Activated CD8-positive, alpha-beta T cell treated with anti-CD3 and anti-CD28 coated beads, Interleukin-2, amount 10 ng/mL, durations not matched to agents 7 days and 5 days (primary cell): ENCODE results near the gene PDCD5. TPM values are rescaled to one million over a fixed set of nuclear protein-coding genes. Genes with fewer than 3 reads are reported as not detected.
A peak's percentile ranks its signal among the peaks of the same experiment; 100 is the strongest.
"Not testable (repeated sequence)": the region's sequence is repeated elsewhere in the genome, so short reads cannot be mapped to it uniquely, and the experiment has no call there.

Experiments
- ATAC-seq: fragments of 150-1000 bp; cut with Tn5 transposase; one replicate; pipeline ENCODE4 v1.10.0; 2021; ENCODE audit warnings: moderate library complexity
- CTCF ChIA-PET: fragments of 350-600 bp; sonication (Branson Sonifier 250); formaldehyde crosslinking; loops from one replicate; lab custom pipeline; 2021; ENCODE audit warnings: antibody characterized with exemption; lab: Charles Lee
- POLR2A ChIA-PET: fragments of 350-600 bp; sonication (Branson Sonifier 250); formaldehyde crosslinking; loops from one replicate; lab custom pipeline; 2021; ENCODE audit warnings: antibody characterized with exemption; lab: Charles Lee
- DNase-seq: peaks from one replicate; pipeline ENCODE4 v3.0.0-alpha.2; 2020
- H3K27ac Mint-ChIP-seq: one replicate; pipeline ENCODE4 v1.8.0; 2021; ENCODE audit warnings: mild to moderate bottlenecking, mixed read lengths
- H3K27me3 Mint-ChIP-seq: one replicate; pipeline ENCODE4 v1.8.0; 2021; ENCODE audit warnings: low read depth, mixed read lengths
- H3K36me3 Mint-ChIP-seq: one replicate; pipeline ENCODE4 v1.8.0; 2021; ENCODE audit warnings: low read depth, mixed read lengths
- H3K4me1 Mint-ChIP-seq: one replicate; pipeline ENCODE4 v1.8.0; 2021; ENCODE audit warnings: low read depth, mixed read lengths
- H3K4me3 Mint-ChIP-seq: one replicate; pipeline ENCODE4 v1.8.0; 2021; ENCODE audit warnings: mild to moderate bottlenecking, mixed read lengths
- H3K9me3 Mint-ChIP-seq: one replicate; pipeline ENCODE4 v1.8.0; 2022; ENCODE audit warnings: mixed read lengths; ENCODE audit not compliant: insufficient read depth
- total RNA-seq, 2 experiments: library from RNA; stranded (reverse); gene quantifications; one replicate each; pipeline ENCODE4 v1.2.3, GENCODE V29; 2021

The PDCD5 gene
- total RNA-seq: 100 to 1,000 TPM; 147 to 159 TPM

- H3K9me3 Mint-ChIP-seq: no peaks in the 10 kb centered on the region
- peaks cover 23% of the 10 kb centered on the region for H3K36me3 Mint-ChIP-seq
- DNase-seq (peak; percentile 97), ATAC-seq (peak; percentile 92)
- peak within 1 kb of the TSS; percentile 89 for H3K4me3 Mint-ChIP-seq
- ChIA-PET CTCF (interaction anchor here (0.9 to 1.5 kb wide), 3 partner anchors 19 to 596 kb away, joined by 3 to 4 read pairs (median 4); partner anchors contain the start of gene ZNF507), POLR2A (interaction anchor here (0.8 to 1.4 kb wide), 2 partner anchors 176 to 391 kb away, joined by 3 to 4 read pairs; partner anchors contain the start of genes CEP89, DPY19L3 and FAAP24)
- peaks cover 38% of the 10 kb centered on the region for H3K4me1 Mint-ChIP-seq
- peak within 1 kb of the TSS; percentile 85 for H3K27ac Mint-ChIP-seq
- peaks cover 9% of the 10 kb centered on the region for H3K27me3 Mint-ChIP-seq
Observed at GRCh38 chr19:32580901-32581704, at the start of gene PDCD5. Gene PDCD5, plus strand, starts transcription at chr19:32581190. Its CDS starts 72 bp downstream, at chr19:32581262.

DNA sequence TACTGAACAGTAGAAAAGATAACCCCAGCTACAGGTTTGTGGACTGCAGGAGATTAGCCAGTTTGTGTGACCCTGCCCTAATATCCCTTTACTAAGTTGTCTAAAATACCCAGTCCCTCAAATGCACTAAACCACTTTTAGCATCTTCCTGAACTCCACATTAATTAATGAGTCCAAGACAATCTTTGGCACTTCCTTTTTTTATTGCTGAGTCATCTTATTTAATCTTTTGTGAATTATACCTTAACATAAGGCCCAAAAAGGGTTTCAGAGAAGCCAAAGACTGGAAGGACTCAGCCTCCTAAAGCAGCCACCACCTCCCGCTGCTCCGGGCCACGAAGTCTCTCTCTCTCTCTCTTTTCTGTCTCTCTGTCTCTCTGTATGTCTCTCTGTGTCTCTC lies 48.8 kb upstream of the PDCD5 start:
- ATAC-seq (no peak), DNase-seq (no peak)
- ChIA-PET POLR2A (no interaction called here), CTCF (no interaction called here)
- H3K27me3 Mint-ChIP-seq: no peaks in the 10 kb centered on the region
- no peak overlapping the region for H3K4me3 Mint-ChIP-seq
- H3K9me3 Mint-ChIP-seq: peaks cover 4% of the 10 kb centered on the region
- H3K27ac Mint-ChIP-seq: no peak overlapping the region
- no peaks in the 10 kb centered on the region for H3K4me1 Mint-ChIP-seq
- no peaks in the 10 kb centered on the region for H3K36me3 Mint-ChIP-seq

GRCh38 chr19:32537580-32537979 lies 43.4 kb upstream of the PDCD5 start:
- DNase-seq (no peak), ATAC-seq (no peak)
- POLR2A ChIA-PET: no interaction called here
- no peaks in the 10 kb centered on the region for H3K27me3 Mint-ChIP-seq
- CTCF ChIA-PET: no interaction called here
- H3K4me1 Mint-ChIP-seq: no peaks in the 10 kb centered on the region
- peaks cover 9% of the 10 kb centered on the region for H3K9me3 Mint-ChIP-seq
- H3K27ac Mint-ChIP-seq: no peak overlapping the region
- H3K4me3 Mint-ChIP-seq: no peak overlapping the region
- H3K36me3 Mint-ChIP-seq: no peaks in the 10 kb centered on the region

GRCh38 chr19:32539240-32539916 lies 41.6 kb upstream of the PDCD5 start:
- Mint-ChIP-seq H3K4me3 (no peak overlapping the region), H3K36me3 (no peaks in the 10 kb centered on the region), H3K9me3 (peaks cover 5% of the 10 kb centered on the region), H3K4me1 (no peaks in the 10 kb centered on the region), H3K27ac (no peak overlapping the region), H3K27me3 (no peaks in the 10 kb centered on the region)
- POLR2A ChIA-PET: no interaction called here
- DNase-seq (no peak), ATAC-seq (no peak)
- CTCF ChIA-PET: no interaction called here

GRCh38 chr19:32540621-32541020 lies 40.4 kb upstream of the PDCD5 start:
- ChIA-PET CTCF (no interaction called here), POLR2A (no interaction called here)
- Mint-ChIP-seq H3K4me3 (no peak overlapping the region), H3K4me1 (no peaks in the 10 kb centered on the region), H3K27me3 (no peaks in the 10 kb centered on the region), H3K27ac (no peak overlapping the region), H3K9me3 (peaks cover 5% of the 10 kb centered on the region), H3K36me3 (no peaks in the 10 kb centered on the region)
- DNase-seq: no peak
- ATAC-seq: no peak

GRCh38 chr19:32541376-32541775 lies 39.6 kb upstream of the PDCD5 start:
- H3K9me3 Mint-ChIP-seq, H3K36me3 Mint-ChIP-seq, H3K27me3 Mint-ChIP-seq, H3K27ac Mint-ChIP-seq, H3K4me3 Mint-ChIP-seq, DNase-seq, CTCF ChIA-PET, H3K4me1 Mint-ChIP-seq, POLR2A ChIA-PET, ATAC-seq: not testable (repeated sequence)

DNA sequence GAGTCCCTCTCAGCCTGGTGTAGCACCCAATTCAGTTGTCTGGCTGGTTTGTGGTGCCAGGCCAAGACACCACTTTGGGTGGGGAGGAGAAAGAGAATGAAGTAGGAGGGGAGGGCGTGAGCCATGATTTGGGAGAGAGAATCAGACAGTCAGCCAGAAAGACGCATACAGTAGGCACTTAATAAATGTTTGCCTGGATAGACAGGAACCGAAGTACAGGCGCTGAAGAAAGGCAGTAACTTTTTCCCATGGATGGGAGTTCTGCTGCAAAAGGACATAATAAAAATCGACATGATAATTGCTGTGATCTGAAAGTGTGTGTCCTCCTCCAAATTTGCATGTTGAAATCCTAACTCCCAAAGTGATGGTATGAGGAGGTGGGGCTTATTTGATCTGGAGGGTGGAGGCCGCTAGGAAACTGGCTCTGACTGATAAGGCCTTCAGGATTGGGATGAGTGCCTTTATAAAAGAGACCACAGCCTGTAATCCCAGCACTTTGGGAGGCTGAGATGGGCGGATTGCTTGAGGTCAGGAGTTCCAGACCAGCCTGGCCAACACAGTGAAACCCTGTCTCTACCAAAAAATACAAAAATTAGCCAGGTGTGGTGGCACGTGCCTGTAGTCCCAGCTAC lies 38.4 kb upstream of the PDCD5 start:
- no peak for DNase-seq
- CTCF ChIA-PET: no interaction called here
- H3K4me3 Mint-ChIP-seq: no peak overlapping the region
- no peaks in the 10 kb centered on the region for H3K4me1 Mint-ChIP-seq
- no peaks in the 10 kb centered on the region for H3K27me3 Mint-ChIP-seq
- POLR2A ChIA-PET: no interaction called here
- no peaks in the 10 kb centered on the region for H3K36me3 Mint-ChIP-seq
- ATAC-seq: no peak
- peaks cover 5% of the 10 kb centered on the region for H3K9me3 Mint-ChIP-seq
- H3K27ac Mint-ChIP-seq: no peak overlapping the region

GRCh38 chr19:32543115-32543900 lies 37.7 kb upstream of the PDCD5 start:
- DNase-seq (no peak), ATAC-seq (no peak)
- no peaks in the 10 kb centered on the region for H3K9me3 Mint-ChIP-seq
- ChIA-PET POLR2A (no interaction called here), CTCF (no interaction called here)
- H3K27me3 Mint-ChIP-seq: no peaks in the 10 kb centered on the region
- H3K27ac Mint-ChIP-seq: no peak overlapping the region
- H3K36me3 Mint-ChIP-seq: no peaks in the 10 kb centered on the region
- H3K4me3 Mint-ChIP-seq: no peak overlapping the region
- H3K4me1 Mint-ChIP-seq: no peaks in the 10 kb centered on the region

GRCh38 chr19:32544917-32545316 lies 36.1 kb upstream of the PDCD5 start:
- H3K4me1 Mint-ChIP-seq: no peaks in the 10 kb centered on the region
- no peaks in the 10 kb centered on the region for H3K27me3 Mint-ChIP-seq
- DNase-seq (no peak), ATAC-seq (no peak)
- no peak overlapping the region for H3K4me3 Mint-ChIP-seq
- H3K27ac Mint-ChIP-seq: no peak overlapping the region
- POLR2A ChIA-PET: no interaction called here
- no peaks in the 10 kb centered on the region for H3K36me3 Mint-ChIP-seq
- no peaks in the 10 kb centered on the region for H3K9me3 Mint-ChIP-seq
- CTCF ChIA-PET: no interaction called here

GRCh38 chr19:32550666-32551065 lies 30.3 kb upstream of the PDCD5 start:
- Mint-ChIP-seq H3K9me3 (no peaks in the 10 kb centered on the region), H3K27ac (no peak overlapping the region), H3K27me3 (no peaks in the 10 kb centered on the region), H3K4me1 (no peaks in the 10 kb centered on the region), H3K4me3 (no peak overlapping the region), H3K36me3 (no peaks in the 10 kb centered on the region)
- ATAC-seq (no peak), DNase-seq (no peak)
- POLR2A ChIA-PET: no interaction called here
- CTCF ChIA-PET: no interaction called here

DNA sequence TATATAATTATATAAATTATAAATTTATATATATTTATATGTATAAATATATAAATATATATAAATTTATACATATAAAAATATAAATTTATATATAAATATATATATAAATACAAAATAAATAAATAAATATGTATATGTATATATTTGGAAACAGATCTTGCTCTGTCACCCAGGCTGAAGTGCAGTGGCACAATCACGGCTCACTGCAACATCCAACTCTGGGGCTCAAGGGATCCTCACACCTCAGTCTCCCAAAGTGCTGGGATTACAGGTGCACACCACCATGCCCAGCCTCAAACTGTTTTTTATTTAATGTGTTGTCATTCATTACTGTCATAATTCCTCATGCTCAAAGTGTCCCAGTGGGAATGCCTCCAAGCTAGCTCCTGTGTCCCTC lies 25.2 kb upstream of the PDCD5 start:
- no peak for DNase-seq
- no peak overlapping the region for H3K27ac Mint-ChIP-seq
- no peaks in the 10 kb centered on the region for H3K36me3 Mint-ChIP-seq
- H3K27me3 Mint-ChIP-seq: peaks cover 14% of the 10 kb centered on the region
- ChIA-PET POLR2A (no interaction called here), CTCF (interaction anchor here (0.9 kb wide), 1 partner anchor 44 kb away, joined by 4 read pairs; no protein-coding TSS in a partner anchor)
- H3K4me1 Mint-ChIP-seq: no peaks in the 10 kb centered on the region
- no peaks in the 10 kb centered on the region for H3K9me3 Mint-ChIP-seq
- no peak for ATAC-seq
- no peak overlapping the region for H3K4me3 Mint-ChIP-seq
